Measurements from ENCODE around the gene C1orf105. TPM values are rescaled to one million over a fixed set of nuclear protein-coding genes. Genes with fewer than 3 reads are reported as not detected.

Gene C1orf105
- total RNA-seq, 1 donor from 2014 or later = not detected

DNA sequence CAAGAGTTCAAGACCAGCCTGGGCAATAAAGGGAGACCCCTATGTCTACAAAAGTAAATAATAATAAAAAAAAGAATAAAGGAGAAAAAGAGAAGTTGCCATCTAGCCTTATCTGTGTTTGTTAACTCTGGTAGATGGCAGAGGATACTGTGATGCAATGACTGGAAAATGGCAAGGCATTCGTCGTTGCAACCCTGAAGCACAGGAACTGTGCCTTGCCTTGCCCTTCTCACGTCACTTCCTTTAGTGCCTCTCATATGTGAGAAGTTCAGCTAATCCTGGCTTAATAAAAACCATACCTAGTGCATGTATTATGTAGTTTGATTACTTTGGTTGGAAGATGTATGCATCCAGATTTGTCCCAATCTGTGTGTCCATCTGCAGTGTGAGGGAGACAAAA lies 49.2 kb downstream of the C1orf105 start:
- no peak overlapping the region for H3K27ac ChIP-seq
- peaks cover 4% of the 10 kb centered on the region for H3K27me3 Mint-ChIP-seq (ENCODE audit: insufficient read depth, low read depth)
- H3K27ac Mint-ChIP-seq = no peak overlapping the region
- no peak overlapping the region for H2AFZ ChIP-seq (replicated peaks)
- H4K20me1 ChIP-seq (ENCODE audit: low read depth) = no peaks in the 10 kb centered on the region
- H3K4me1 Mint-ChIP-seq = no peaks in the 10 kb centered on the region
- no peaks in the 10 kb centered on the region for H3K36me3 ChIP-seq
- no peaks in the 10 kb centered on the region for H3K79me2 ChIP-seq (ENCODE audit: low read depth)
- no peak overlapping the region for H3K4me2 ChIP-seq
- H3K9ac ChIP-seq = no peak overlapping the region
- no peak overlapping the region for H3K4me3 ChIP-seq
- H3K9me3 Mint-ChIP-seq = no peaks in the 10 kb centered on the region
- H3K27me3 ChIP-seq = no peaks in the 10 kb centered on the region
- H3K4me1 ChIP-seq = no peaks in the 10 kb centered on the region
- no peak overlapping the region for H3K4me3 Mint-ChIP-seq
- no peaks in the 10 kb centered on the region for H3K9me3 ChIP-seq (ENCODE audit: low read depth)
- no peaks in the 10 kb centered on the region for H3F3A ChIP-seq (ENCODE audit: low read depth)
- H3K36me3 Mint-ChIP-seq = no peaks in the 10 kb centered on the region
- TF ChIP-seq EZH2 (IDR thresholded peaks at IDR 0.05) = no peak
- no peak for TF ChIP-seq EZH2phosphoT487 (IDR thresholded peaks at IDR 0.05)
- DNase-seq (ENCODE audit: low spot score) = no peak

GRCh38 chr1:172470149-172470548 lies 49.7 kb downstream of the C1orf105 start:
- no peaks in the 10 kb centered on the region for H3K79me2 ChIP-seq (ENCODE audit: low read depth)
- TF ChIP-seq EZH2phosphoT487 (IDR thresholded peaks at IDR 0.05) = no peak
- TF ChIP-seq, protein P1, sequence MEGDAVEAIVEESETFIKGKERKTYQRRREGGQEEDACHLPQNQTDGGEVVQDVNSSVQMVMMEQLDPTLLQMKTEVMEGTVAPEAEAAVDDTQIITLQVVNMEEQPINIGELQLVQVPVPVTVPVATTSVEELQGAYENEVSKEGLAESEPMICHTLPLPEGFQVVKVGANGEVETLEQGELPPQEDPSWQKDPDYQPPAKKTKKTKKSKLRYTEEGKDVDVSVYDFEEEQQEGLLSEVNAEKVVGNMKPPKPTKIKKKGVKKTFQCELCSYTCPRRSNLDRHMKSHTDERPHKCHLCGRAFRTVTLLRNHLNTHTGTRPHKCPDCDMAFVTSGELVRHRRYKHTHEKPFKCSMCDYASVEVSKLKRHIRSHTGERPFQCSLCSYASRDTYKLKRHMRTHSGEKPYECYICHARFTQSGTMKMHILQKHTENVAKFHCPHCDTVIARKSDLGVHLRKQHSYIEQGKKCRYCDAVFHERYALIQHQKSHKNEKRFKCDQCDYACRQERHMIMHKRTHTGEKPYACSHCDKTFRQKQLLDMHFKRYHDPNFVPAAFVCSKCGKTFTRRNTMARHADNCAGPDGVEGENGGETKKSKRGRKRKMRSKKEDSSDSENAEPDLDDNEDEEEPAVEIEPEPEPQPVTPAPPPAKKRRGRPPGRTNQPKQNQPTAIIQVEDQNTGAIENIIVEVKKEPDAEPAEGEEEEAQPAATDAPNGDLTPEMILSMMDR (IDR thresholded peaks at IDR 0.05) = no peak
- no peak for TF ChIP-seq EZH2 (IDR thresholded peaks at IDR 0.05)
- H3K36me3 Mint-ChIP-seq = no peaks in the 10 kb centered on the region

DNA sequence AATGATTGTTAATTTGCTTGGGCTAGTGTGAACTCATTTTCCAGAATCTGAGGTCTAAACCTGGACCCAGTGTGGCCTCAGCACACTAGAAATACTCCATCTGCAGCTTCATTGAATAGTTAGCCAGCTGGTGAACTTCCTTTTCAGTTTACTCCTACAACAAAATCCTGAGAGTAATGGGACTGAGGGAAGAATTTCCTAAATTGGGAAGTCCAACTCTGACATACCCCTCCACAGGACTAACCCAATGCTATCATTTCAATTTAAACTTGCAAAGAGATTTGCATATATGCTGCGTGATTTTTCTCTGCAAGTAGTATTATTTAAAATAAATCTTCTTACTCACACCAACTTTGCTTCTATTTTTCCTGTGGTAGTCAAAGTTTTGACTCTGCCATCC lies 51.2 kb downstream of the C1orf105 start:
- Histone ChIP-seq H4K20me1 (ENCODE audit: low read depth) (no peaks in the 10 kb centered on the region), H3K4me2 (no peak overlapping the region), H3K4me3 (no peak overlapping the region), H3K79me2 (ENCODE audit: low read depth) (no peaks in the 10 kb centered on the region), H2AFZ (replicated peaks) (no peak overlapping the region), H3F3A (ENCODE audit: low read depth) (no peaks in the 10 kb centered on the region), H3K27ac (no peak overlapping the region), H3K27me3 (no peaks in the 10 kb centered on the region), H3K9me3 (ENCODE audit: low read depth) (no peaks in the 10 kb centered on the region), H3K9ac (no peak overlapping the region), H3K36me3 (no peaks in the 10 kb centered on the region), H3K4me1 (no peaks in the 10 kb centered on the region)
- Mint-ChIP-seq H3K4me3 (no peak overlapping the region), H3K36me3 (no peaks in the 10 kb centered on the region), H3K27me3 (ENCODE audit: insufficient read depth, low read depth) (no peaks in the 10 kb centered on the region), H3K4me1 (no peaks in the 10 kb centered on the region), H3K27ac (no peak overlapping the region), H3K9me3 (no peaks in the 10 kb centered on the region)
- TF ChIP-seq EZH2phosphoT487 (IDR thresholded peaks at IDR 0.05) (no peak), EZH2 (IDR thresholded peaks at IDR 0.05) (no peak)
- TF ChIP-seq, protein P1 (IDR thresholded peaks at IDR 0.05) = no peak
- no peak for DNase-seq (ENCODE audit: low spot score)

More at GRCh38 chr1:172470149-172470548, 49.7 kb downstream of the C1orf105 start:
- H3K9ac ChIP-seq = no peak overlapping the region
- no peak for DNase-seq (ENCODE audit: low spot score)
- H3K36me3 ChIP-seq = no peaks in the 10 kb centered on the region
- Mint-ChIP-seq H3K4me3 (no peak overlapping the region), H3K27me3 (ENCODE audit: insufficient read depth, low read depth) (peaks cover 3% of the 10 kb centered on the region), H3K27ac (no peak overlapping the region), H3K9me3 (no peaks in the 10 kb centered on the region), H3K4me1 (no peaks in the 10 kb centered on the region)
- H3K4me1 ChIP-seq = no peaks in the 10 kb centered on the region
- H3F3A ChIP-seq (ENCODE audit: low read depth) = no peaks in the 10 kb centered on the region
- no peak overlapping the region for H3K27ac ChIP-seq
- H3K27me3 ChIP-seq = no peaks in the 10 kb centered on the region
- H3K9me3 ChIP-seq (ENCODE audit: low read depth) = no peaks in the 10 kb centered on the region
- no peak overlapping the region for H3K4me2 ChIP-seq
- no peak overlapping the region for H2AFZ ChIP-seq (replicated peaks)
- no peak overlapping the region for H3K4me3 ChIP-seq
- H4K20me1 ChIP-seq (ENCODE audit: low read depth) = no peaks in the 10 kb centered on the region

DNA sequence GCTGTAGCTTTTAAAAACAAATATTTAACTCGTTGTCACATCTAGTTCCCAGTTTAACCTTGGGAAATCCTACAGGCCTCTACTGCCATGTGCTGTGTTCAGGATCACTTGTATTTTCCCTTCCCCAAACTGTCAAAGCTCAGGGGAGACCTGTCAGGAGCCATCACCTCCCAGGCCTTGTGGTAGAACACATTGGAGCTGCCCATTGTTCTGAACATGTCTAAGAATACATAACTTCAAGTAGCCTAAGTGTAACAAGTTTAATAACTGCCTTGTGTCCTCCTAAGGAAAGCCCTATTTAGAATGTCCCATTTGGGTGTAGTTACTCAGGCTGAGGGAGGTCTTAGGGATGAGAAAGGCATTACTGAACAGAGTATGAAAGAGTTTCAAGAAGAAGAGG lies 52.0 kb downstream of the C1orf105 start:
- H3K4me3 Mint-ChIP-seq = no peak overlapping the region
- H3K4me1 ChIP-seq = no peaks in the 10 kb centered on the region

More for the DNA sequence above, 52.0 kb downstream of the C1orf105 start:
- Mint-ChIP-seq H3K9me3 (no peaks in the 10 kb centered on the region), H3K27ac (no peak overlapping the region), H3K36me3 (no peaks in the 10 kb centered on the region), H3K4me1 (no peaks in the 10 kb centered on the region), H3K27me3 (ENCODE audit: insufficient read depth, low read depth) (no peaks in the 10 kb centered on the region)
- H3K79me2 ChIP-seq (ENCODE audit: low read depth) = no peaks in the 10 kb centered on the region
- TF ChIP-seq, protein P1 (IDR thresholded peaks at IDR 0.05) = no peak
- TF ChIP-seq EZH2 (IDR thresholded peaks at IDR 0.05) (no peak), EZH2phosphoT487 (IDR thresholded peaks at IDR 0.05) (no peak)
- H4K20me1 ChIP-seq (ENCODE audit: low read depth) = no peaks in the 10 kb centered on the region
- no peak overlapping the region for H3K9ac ChIP-seq
- H3K27me3 ChIP-seq = no peaks in the 10 kb centered on the region
- H3K36me3 ChIP-seq = no peaks in the 10 kb centered on the region
- no peaks in the 10 kb centered on the region for H3K9me3 ChIP-seq (ENCODE audit: low read depth)
- no peak overlapping the region for H3K4me2 ChIP-seq
- H3K4me3 ChIP-seq = no peak overlapping the region
- no peak overlapping the region for H3K27ac ChIP-seq
- no peak overlapping the region for H2AFZ ChIP-seq (replicated peaks)
- H3F3A ChIP-seq (ENCODE audit: low read depth) = no peaks in the 10 kb centered on the region
- DNase-seq (ENCODE audit: low spot score) = no peak

Data from neural progenitor cell (in vitro differentiated cells).